Naive thymus-derived CD4-positive, alpha-beta T cell (primary cell): ENCODE measurements around the gene CCDC63. TPM values are rescaled to one million over a fixed set of nuclear protein-coding genes. Genes with fewer than 3 reads are reported as not detected.
"Not testable (repeated sequence)": the region's sequence is repeated elsewhere in the genome, so short reads cannot be mapped to it uniquely, and the experiment has no call there.

Experiments used
- ATAC-seq: fragments of 150-1000 bp; cut with Tn5 transposase; 2 replicates; pipeline ENCODE4 v1.10.0; 2021; ENCODE audit warnings: mild to moderate bottlenecking, moderate library complexity
- CTCF ChIA-PET: fragments of 350-600 bp; sonication (Branson Sonifier 250); formaldehyde crosslinking; loops from one replicate; lab custom pipeline; 2021; ENCODE audit warnings: antibody characterized with exemption; lab: Charles Lee
- POLR2A ChIA-PET: fragments of 350-600 bp; sonication (Branson Sonifier 250); formaldehyde crosslinking; loops from one replicate; lab custom pipeline; 2021; ENCODE audit warnings: antibody characterized with exemption, inconsistent platforms; lab: Charles Lee
- DNase-seq, 9 donors: peaks; one replicate each; pipeline versions ENCODE4 v3.0.0 to v3.0.0-alpha.2; 2020 to 2022; ENCODE audit warnings: mixed read lengths in 1 of 9
- H3K27ac ChIP-seq: one replicate; pipeline ENCODE4 v1.7.0; 2013; ENCODE audit warnings: mild to moderate bottlenecking, low read depth, low read length, moderate library complexity
- H3K27me3 ChIP-seq, 2 donors: one replicate each; pipeline ENCODE4 v1.7.0; 2013; ENCODE audit warnings: low read length in 2 of 2, mild to moderate bottlenecking in 2 of 2, moderate library complexity in 2 of 2; ENCODE audit not compliant: control insufficient read depth in 2 of 2, insufficient read depth in 2 of 2
- H3K36me3 ChIP-seq, 3 experiments: 1 replicate in 2 of 3; 2 replicates in 1 of 3; pipeline ENCODE4 v1.7.0; 2013; ENCODE audit warnings: low read length in 3 of 3, mild to moderate bottlenecking in 3 of 3, moderate library complexity in 1 of 3; ENCODE audit not compliant: insufficient read depth in 3 of 3, control insufficient read depth in 2 of 3
- H3K4me1 ChIP-seq, 2 donors: one replicate each; pipeline ENCODE4 v1.7.0; 2013; ENCODE audit warnings: low read length in 2 of 2, mild to moderate bottlenecking in 2 of 2, moderate library complexity in 1 of 2; ENCODE audit not compliant: control insufficient read depth in 2 of 2, insufficient read depth in 2 of 2
- H3K4me3 ChIP-seq: 2 replicates; pipeline ENCODE4 v1.7.0; 2013; ENCODE audit warnings: mild to moderate bottlenecking, low read length
- H3K9me3 ChIP-seq, 3 experiments: 1 replicate in 2 of 3; 2 replicates in 1 of 3; pipeline ENCODE4 v1.7.0; 2013; ENCODE audit warnings: low read length in 3 of 3; ENCODE audit not compliant: control insufficient read depth in 2 of 3
- H3K27ac Mint-ChIP-seq, 9 donors: one replicate each; pipeline ENCODE4 v1.8.0; 2020 to 2022; ENCODE audit warnings: mixed read lengths in 9 of 9, mild to moderate bottlenecking in 8 of 9, moderate library complexity in 5 of 9, inconsistent platforms in 2 of 9
- H3K27me3 Mint-ChIP-seq, 5 donors: one replicate each; pipeline ENCODE4 v1.8.0; 2021 to 2022; ENCODE audit warnings: mixed read lengths in 5 of 5, mild to moderate bottlenecking in 1 of 5
- H3K36me3 Mint-ChIP-seq, 5 donors: one replicate each; pipeline ENCODE4 v1.8.0; 2020 to 2022; ENCODE audit warnings: mixed read lengths in 5 of 5, mild to moderate bottlenecking in 3 of 5, inconsistent platforms in 1 of 5
- H3K4me1 Mint-ChIP-seq, 7 donors: one replicate each; pipeline ENCODE4 v1.8.0; 2020 to 2022; ENCODE audit warnings: mixed read lengths in 7 of 7, mild to moderate bottlenecking in 3 of 7, inconsistent platforms in 1 of 7
- H3K4me3 Mint-ChIP-seq, 10 donors: one replicate each; pipeline ENCODE4 v1.8.0; 2020 to 2022; ENCODE audit warnings: mild to moderate bottlenecking in 10 of 10, mixed read lengths in 10 of 10, moderate library complexity in 6 of 10, inconsistent platforms in 2 of 10
- H3K9me3 Mint-ChIP-seq, 11 donors: one replicate each; pipeline ENCODE4 v1.8.0; 2020 to 2022; ENCODE audit warnings: mixed read lengths in 11 of 11, mild to moderate bottlenecking in 4 of 11, inconsistent platforms in 1 of 11, moderate library complexity in 1 of 11
- intact Hi-C, 2 donors: fragments of 100-400 bp; cut with micrococcal nuclease; formaldehyde crosslinking; loops; one replicate each; pipeline ENCODE4 v1.15.1; 2023
- polyA plus RNA-seq, 2 donors: library from polyadenylated mRNA; unstranded; fragments of 300-500 nt; fragmentation: Illumina TruSeq; gene quantifications; one replicate each; pipeline ENCODE4 v1.2.3, GENCODE V29; 2021
- total RNA-seq, 6 experiments: library from RNA in 5 of 6; stranded (reverse) in 5 of 6; gene quantifications; 1 replicate in 5 of 6; 2 replicates in 1 of 6; pipeline ENCODE4 v1.2.3 and lab custom pipeline; 2021 to 2026

The CCDC63 gene
- total and polyA plus RNA-seq, 7 experiments from 2014 or later, result not detected

GRCh38 chr12:110856542-110856941 is 9.8 kb downstream of the CCDC63 start:
- no peaks in the 10 kb centered on the region for H3K36me3 Mint-ChIP-seq
- ATAC-seq (no peak), DNase-seq (no peak)
- intact Hi-C loops, result no loop called here
- H3K4me3 Mint-ChIP-seq, result no peak overlapping the region
- POLR2A ChIA-PET, result no interaction called here
- H3K4me1 Mint-ChIP-seq, result peaks cover 5 to 10% (median 8%) of the 10 kb centered on the region in 7 donors
- Histone ChIP-seq H3K36me3 (no peaks in the 10 kb centered on the region), H3K27me3 (no peaks in the 10 kb centered on the region), H3K4me1 (no peaks in the 10 kb centered on the region), H3K27ac (no peak overlapping the region), H3K9me3 (no peaks in the 10 kb centered on the region), H3K4me3 (no peak overlapping the region)
- peaks cover 0 to 10% (median 7%) of the 10 kb centered on the region in 5 donors for H3K27me3 Mint-ChIP-seq
- no peak overlapping the region for H3K27ac Mint-ChIP-seq
- CTCF ChIA-PET, result interaction anchor here (0.6 to 0.7 kb wide), 2 partner anchors 347 to 404 kb away, joined by 4 to 10 read pairs; no protein-coding TSS in a partner anchor
- H3K9me3 Mint-ChIP-seq, result peaks cover 0 to 1% (median 0%) of the 10 kb centered on the region in 11 donors

GRCh38 chr12:110857528-110857927 is 10.7 kb downstream of the CCDC63 start:
- Mint-ChIP-seq H3K27ac (no peak overlapping the region), H3K4me3 (no peak overlapping the region), H3K9me3 (peaks cover 0 to 1% (median 0%) of the 10 kb centered on the region in 11 donors), H3K36me3 (no peaks in the 10 kb centered on the region), H3K27me3 (peaks cover 0 to 10% (median 4%) of the 10 kb centered on the region in 5 donors), H3K4me1 (peaks cover 5 to 13% (median 8%) of the 10 kb centered on the region in 7 donors)
- ChIA-PET CTCF (no interaction called here), POLR2A (no interaction called here)
- no peaks in the 10 kb centered on the region for H3K27me3 ChIP-seq
- no peak overlapping the region for H3K4me3 ChIP-seq
- ATAC-seq, result no peak
- no peak for DNase-seq
- intact Hi-C loops, result no loop called here
- no peaks in the 10 kb centered on the region for H3K9me3 ChIP-seq
- H3K27ac ChIP-seq, result no peak overlapping the region
- H3K4me1 ChIP-seq, result no peaks in the 10 kb centered on the region
- H3K36me3 ChIP-seq, result no peaks in the 10 kb centered on the region

- CTCF ChIA-PET, H3K4me3 Mint-ChIP-seq, H3K4me3 ChIP-seq, POLR2A ChIA-PET, H3K27me3 Mint-ChIP-seq, H3K36me3 ChIP-seq, H3K4me1 ChIP-seq, H3K9me3 Mint-ChIP-seq, ATAC-seq, DNase-seq, H3K9me3 ChIP-seq, H3K36me3 Mint-ChIP-seq, H3K27ac ChIP-seq, H3K27me3 ChIP-seq, intact Hi-C loops: not testable (repeated sequence)
- Mint-ChIP-seq H3K4me1 (peaks cover 5 to 13% (median 8%) of the 10 kb centered on the region in 7 donors), H3K27ac (peak overlapping the region in 1 of 9 donors; percentile 21)
Measured at GRCh38 chr12:110857954-110858353, 11.2 kb downstream of the CCDC63 start.

- Mint-ChIP-seq H3K4me1 (peaks cover 5 to 13% (median 7%) of the 10 kb centered on the region in 7 donors), H3K27ac (no peak overlapping the region), H3K27me3 (peaks cover 0 to 3% (median 0%) of the 10 kb centered on the region in 5 donors), H3K4me3 (no peak overlapping the region), H3K9me3 (peaks cover 0 to 1% (median 0%) of the 10 kb centered on the region in 11 donors), H3K36me3 (no peaks in the 10 kb centered on the region)
- H3K4me1 ChIP-seq, result no peaks in the 10 kb centered on the region
- H3K27ac ChIP-seq, result no peak overlapping the region
- ATAC-seq, result no peak
- H3K4me3 ChIP-seq, result no peak overlapping the region
- H3K36me3 ChIP-seq, result no peaks in the 10 kb centered on the region
- ChIA-PET POLR2A (no interaction called here), CTCF (no interaction called here)
- no peak for DNase-seq
- no peaks in the 10 kb centered on the region for H3K9me3 ChIP-seq
- H3K27me3 ChIP-seq, result no peaks in the 10 kb centered on the region
- intact Hi-C loops, result no loop called here
Measured at GRCh38 chr12:110858848-110859247, 12.1 kb downstream of the CCDC63 start.

GRCh38 chr12:110860833-110861296 is 14.1 kb downstream of the CCDC63 start:
- Mint-ChIP-seq H3K36me3 (no peaks in the 10 kb centered on the region), H3K4me1 (peaks cover 5 to 13% (median 7%) of the 10 kb centered on the region in 7 donors), H3K4me3 (no peak overlapping the region), H3K27me3 (peaks cover 0 to 4% (median 0%) of the 10 kb centered on the region in 5 donors), H3K27ac (peak overlapping the region in 7 of 9 donors; percentile 18 to 86 (median 68)), H3K9me3 (peaks cover 0 to 1% (median 0%) of the 10 kb centered on the region in 11 donors)
- H3K9me3 ChIP-seq, result no peaks in the 10 kb centered on the region
- H3K27me3 ChIP-seq, result no peaks in the 10 kb centered on the region
- no peaks in the 10 kb centered on the region for H3K36me3 ChIP-seq
- DNase-seq (no peak), ATAC-seq (no peak)
- H3K4me1 ChIP-seq, result no peaks in the 10 kb centered on the region
- POLR2A ChIA-PET, result no interaction called here
- no peak overlapping the region for H3K27ac ChIP-seq
- no peak overlapping the region for H3K4me3 ChIP-seq
- intact Hi-C loops, result no loop called here
- CTCF ChIA-PET, result interaction anchor here (0.6 kb wide), 1 partner anchor 664 kb away, joined by 4 read pairs; no protein-coding TSS in a partner anchor

- no peak overlapping the region for H3K27ac ChIP-seq
- H3K27me3 Mint-ChIP-seq, result peaks cover 0 to 4% (median 0%) of the 10 kb centered on the region in 5 donors
- H3K4me1 Mint-ChIP-seq, result peaks cover 5 to 13% (median 7%) of the 10 kb centered on the region in 7 donors
- H3K27ac Mint-ChIP-seq, result peak overlapping the region in 3 of 9 donors; percentile 4 to 61 (median 52)
- no peaks in the 10 kb centered on the region for H3K27me3 ChIP-seq
- POLR2A ChIA-PET, result no interaction called here
- H3K4me3 Mint-ChIP-seq, result no peak overlapping the region
- H3K36me3 ChIP-seq, result no peaks in the 10 kb centered on the region
- ATAC-seq (no peak), DNase-seq (no peak)
- no peaks in the 10 kb centered on the region for H3K36me3 Mint-ChIP-seq
- intact Hi-C loops, result no loop called here
- H3K9me3 Mint-ChIP-seq, result peaks cover 0 to 1% (median 0%) of the 10 kb centered on the region in 11 donors
- H3K9me3 ChIP-seq, result no peaks in the 10 kb centered on the region
- no peaks in the 10 kb centered on the region for H3K4me1 ChIP-seq
- CTCF ChIA-PET, result no interaction called here
- H3K4me3 ChIP-seq, result no peak overlapping the region
Measured at GRCh38 chr12:110861729-110862128, 14.9 kb downstream of the CCDC63 start.

GRCh38 chr12:110862329-110862728 is 15.5 kb downstream of the CCDC63 start:
- peaks cover 0 to 4% (median 0%) of the 10 kb centered on the region in 5 donors for H3K27me3 Mint-ChIP-seq
- no peak overlapping the region for H3K4me3 Mint-ChIP-seq
- no peak for DNase-seq
- ChIA-PET POLR2A (no interaction called here), CTCF (no interaction called here)
- Histone ChIP-seq H3K9me3 (no peaks in the 10 kb centered on the region), H3K27me3 (no peaks in the 10 kb centered on the region), H3K27ac (no peak overlapping the region), H3K4me3 (no peak overlapping the region), H3K36me3 (no peaks in the 10 kb centered on the region), H3K4me1 (no peaks in the 10 kb centered on the region)
- H3K4me1 Mint-ChIP-seq, result peaks cover 5 to 13% (median 7%) of the 10 kb centered on the region in 7 donors
- H3K27ac Mint-ChIP-seq, result no peak overlapping the region
- intact Hi-C loops, result no loop called here
- H3K36me3 Mint-ChIP-seq, result no peaks in the 10 kb centered on the region
- peaks cover 0 to 1% (median 0%) of the 10 kb centered on the region in 11 donors for H3K9me3 Mint-ChIP-seq
- ATAC-seq, result no peak
